COR-L47 (cell line): ENCODE measurements around the gene GMEB2.

ENCODE experiments used
- DNase-seq: peaks from one replicate; lab custom pipeline; 2025; lab: John Stamatoyannopoulos, UW

GMEB2 gene

DNA sequence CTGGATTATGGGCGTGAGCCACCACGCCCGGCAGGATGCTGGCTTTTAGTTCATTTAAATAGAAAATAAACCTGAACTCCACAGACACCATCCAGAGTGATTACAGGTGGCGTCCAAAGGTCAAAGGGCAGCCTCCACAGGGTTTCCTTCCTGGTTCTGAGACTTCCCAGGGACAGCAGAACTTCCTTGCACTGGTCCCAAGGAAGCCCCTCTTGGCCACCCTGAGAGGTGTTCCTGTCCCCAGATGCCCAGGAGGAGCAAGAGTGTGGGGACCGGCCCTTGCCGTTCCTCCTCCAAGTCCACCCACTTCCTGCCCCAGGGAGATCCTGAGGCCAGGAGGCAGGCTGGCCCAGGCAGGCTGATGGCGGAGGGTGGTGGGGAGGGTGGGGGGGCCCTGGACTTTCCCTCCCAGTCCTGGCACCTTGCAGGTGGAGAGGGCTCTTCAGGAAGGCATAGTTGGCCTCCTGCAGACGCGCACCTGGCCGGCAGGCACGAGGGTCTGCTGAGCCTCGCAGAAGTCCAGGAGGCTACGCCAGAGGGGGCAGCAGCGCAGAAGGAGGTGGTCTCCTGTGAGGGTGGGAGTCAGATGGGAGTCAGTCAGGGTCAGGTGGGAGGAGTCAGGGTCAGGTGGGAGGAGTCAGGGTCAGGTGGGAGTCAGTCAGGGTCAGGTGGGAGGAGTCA lies 68.0 kb downstream of the GMEB2 start:
- no peak for DNase-seq

DNA sequence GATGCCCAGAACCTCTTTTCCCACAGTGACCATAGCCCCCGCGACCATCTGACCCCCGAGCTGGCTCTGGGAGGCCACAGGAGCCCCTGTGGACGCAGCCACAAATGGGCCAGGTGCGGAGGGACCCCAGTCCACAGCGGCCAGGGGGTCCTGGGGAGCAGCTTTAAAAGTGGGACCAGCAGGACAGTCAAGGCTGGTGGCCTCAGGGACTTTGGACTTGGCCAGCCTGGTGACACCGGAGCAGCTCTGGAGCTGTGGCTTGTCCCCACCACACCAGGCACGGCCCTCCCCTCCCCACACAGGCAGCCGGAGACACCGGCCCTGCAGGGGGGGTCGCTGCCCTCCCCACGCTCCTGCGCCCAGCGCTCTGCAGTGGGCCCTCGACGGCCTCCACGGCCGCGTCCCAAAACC lies 69.4 kb downstream of the GMEB2 start:
- DNase-seq = no peak

DNA sequence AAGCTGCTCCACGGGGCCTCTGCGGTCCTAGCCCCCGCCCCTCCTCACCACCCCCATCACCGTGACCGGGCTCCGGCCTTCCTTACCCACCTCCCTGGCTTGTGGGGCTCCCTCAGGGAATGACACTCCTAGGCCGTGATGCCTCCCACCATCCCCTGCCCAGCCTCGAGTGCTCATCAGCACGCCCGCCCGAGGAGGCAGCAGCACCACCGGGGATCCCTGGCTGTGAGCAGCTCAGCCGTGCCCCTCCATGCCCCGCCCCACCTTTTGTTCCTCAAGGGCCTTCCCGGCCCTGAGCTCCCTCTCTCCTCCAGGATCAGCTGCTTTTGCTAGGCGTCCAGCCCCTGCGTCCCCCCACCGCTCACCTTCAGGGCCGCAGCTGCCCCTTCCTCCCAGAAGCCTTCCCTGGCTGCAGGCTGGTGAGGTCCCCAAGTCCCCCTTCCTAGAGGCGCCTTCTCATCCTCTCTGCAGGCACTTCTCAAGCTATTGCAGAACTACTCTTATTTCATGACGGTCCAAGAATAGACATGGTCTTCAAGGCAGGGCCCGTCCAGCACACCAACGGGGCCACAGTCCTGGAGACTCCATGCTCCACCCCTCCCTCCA lies 69.9 kb downstream of the GMEB2 start:
- no peak for DNase-seq

DNA sequence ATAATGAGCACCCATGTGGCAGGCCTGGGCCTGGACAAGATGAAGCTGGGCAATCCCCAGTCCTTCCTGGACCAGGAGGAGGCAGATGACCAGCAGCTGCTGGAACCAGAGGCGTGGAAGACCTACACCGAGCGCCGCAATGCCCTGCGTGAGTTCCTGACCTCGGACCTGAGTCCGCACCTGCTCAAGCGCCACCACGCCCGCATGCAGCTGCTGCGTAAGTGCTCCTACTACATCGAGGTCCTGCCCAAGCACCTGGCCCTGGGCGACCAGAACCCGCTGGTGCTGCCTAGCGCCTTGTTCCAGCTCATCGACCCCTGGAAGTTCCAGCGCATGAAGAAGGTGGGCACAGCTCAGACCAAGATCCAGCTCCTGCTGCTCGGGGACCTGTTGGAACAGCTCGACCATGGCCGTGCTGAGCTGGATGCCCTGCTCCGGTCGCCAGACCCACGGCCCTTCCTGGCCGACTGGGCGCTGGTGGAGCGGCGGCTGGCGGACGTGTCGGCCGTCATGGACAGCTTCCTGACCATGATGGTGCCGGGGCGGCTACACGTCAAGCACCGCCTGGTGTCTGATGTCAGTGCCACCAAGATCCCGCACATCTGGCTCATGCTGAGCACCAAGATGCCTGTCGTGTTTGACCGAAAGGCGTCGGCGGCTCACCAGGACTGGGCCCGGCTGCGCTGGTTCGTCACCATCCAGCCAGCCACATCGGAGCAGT lies 71.1 kb downstream of the GMEB2 start:
- no peak for DNase-seq

DNA sequence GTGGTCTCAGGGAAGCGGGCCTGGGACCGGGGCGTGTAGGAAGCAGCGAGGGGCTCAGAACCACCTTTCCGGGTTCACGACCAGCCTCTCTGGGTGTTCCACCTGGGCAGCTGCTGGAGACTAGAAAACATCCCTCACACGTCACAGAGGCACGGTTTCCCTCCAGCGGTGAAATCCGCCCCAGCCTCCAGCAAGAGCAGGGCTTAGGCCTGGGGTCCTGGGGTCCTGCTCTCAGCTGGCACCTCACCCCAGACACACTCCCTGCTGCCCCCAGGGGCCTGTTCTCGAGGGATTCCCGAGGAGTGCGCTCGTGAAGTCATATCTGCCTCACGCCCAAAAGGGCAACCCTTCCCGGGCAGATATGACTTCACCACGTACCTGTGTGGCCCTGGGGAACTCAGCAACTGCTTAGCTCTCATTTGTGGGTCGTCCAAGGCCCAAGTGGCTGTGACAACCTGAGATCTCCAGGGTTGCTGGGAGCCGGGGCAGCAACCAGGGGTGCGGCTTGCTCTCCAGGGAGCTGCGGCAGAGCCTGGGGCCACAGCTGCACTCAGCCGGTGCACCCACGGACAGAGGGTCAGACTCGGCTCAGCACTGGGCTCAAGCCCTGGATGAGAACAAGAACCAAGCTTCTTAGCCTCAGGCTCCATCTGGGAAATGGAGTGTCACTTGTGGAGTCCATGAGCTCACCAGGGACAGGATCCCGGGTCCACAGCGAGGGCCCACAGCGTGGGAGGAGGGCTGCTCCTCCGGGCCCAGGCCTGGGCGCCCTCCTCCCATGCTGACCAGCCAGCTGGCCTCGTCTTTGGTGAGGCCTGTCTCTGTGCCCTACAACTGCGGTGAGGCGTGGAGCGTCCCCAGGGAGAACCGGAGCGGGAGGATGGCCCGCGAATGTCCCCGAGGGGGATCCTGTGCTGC lies 72.3 kb downstream of the GMEB2 start:
- DNase-seq = no peak

DNA sequence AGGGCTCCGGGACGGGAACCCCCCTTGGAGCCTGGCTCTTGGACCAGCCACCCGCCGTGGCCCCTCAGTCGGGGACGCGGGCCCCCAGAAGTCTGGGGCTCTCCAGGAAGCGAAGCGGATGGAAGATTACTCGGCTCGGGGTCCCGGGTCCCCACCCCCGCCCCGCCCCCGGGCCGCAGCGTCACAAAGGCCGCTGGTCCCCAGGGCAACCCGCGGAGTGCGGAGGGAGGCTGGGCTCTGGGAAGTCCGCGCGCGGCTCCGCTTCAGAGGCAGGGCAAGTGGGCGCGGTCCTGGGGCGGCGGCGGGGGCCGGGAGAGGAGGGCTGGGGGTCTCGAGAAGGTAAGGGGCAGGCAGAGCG lies 73.0 kb downstream of the GMEB2 start, which contains the start of gene FNDC11:
FNDC11 (plus strand) TSS at position 227 of the 358 bp plus-strand sequence. CDS start 1,505 bp downstream, outside the sequence.
- no peak for DNase-seq

DNA sequence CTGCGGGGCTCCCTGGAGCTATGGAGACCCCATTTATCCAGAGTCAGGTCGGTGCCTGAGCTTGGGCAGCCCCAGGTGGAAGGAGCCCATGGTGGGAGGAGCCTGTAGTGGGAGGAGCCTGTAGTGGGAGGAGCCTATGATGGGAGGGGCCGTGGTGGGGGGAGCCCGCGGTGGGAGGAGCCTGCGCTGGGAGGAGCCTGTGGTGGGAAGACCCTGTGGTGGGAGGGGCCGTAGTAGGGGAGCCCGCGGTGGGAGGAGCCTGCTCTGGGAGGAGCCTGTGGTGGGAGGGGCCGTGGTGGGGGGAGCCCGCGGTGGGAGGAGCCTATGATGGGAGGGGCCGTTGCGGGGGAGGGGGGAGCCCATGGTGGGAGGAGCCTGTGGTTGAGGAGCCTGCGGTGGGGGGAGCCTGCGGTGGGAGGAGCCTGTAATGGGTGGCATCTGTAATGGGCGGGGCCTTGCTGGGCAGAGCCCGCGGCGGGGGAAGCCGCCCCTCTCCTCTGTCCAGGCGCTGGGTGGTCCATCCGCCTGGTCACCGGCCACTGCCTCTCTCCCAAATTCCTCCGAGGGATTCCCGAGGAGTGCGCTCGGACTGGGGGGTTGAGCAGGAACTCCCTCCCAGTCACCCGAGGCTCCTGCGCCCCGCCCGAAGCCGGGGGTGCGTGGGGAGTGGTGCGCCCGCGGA lies 73.5 kb downstream of the GMEB2 start:
- no peak for DNase-seq

DNA sequence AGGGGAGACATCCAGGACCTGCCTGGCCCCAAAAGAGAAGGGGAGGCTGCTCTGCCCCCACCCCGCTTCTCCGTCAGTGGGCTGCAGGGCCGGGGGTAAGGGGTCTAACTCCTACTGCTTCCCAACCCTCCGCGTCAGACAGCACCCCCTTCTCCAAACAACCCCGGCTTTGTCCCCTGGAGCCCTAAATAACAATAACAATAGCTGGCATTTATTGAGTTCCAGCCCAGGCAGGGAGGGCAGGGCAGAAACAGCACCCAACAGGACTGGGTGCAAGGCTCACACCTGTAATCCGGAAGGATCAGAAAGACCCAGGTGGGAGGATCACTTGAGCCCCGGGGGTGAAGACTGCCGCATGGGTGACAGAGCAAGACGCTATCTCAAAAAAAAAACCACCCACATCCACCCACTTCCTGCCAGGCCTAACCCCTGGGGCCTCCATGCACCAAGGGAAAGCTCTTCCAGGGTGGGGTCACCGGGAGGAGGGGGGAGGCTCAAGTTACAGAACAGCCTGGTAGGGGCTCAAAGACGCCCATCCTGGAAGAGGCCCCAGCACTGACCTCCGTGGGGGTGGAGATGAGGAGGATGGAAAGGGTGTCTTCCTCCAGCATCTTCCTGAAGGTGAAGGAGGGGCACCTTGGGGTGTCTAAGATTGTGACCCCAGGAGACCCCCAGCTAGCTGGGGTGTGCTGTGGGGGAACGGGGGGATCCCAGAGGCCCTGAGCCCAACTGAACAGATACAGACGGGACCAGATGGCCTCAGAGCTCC lies 74.2 kb downstream of the GMEB2 start:
- no peak for DNase-seq

DNA sequence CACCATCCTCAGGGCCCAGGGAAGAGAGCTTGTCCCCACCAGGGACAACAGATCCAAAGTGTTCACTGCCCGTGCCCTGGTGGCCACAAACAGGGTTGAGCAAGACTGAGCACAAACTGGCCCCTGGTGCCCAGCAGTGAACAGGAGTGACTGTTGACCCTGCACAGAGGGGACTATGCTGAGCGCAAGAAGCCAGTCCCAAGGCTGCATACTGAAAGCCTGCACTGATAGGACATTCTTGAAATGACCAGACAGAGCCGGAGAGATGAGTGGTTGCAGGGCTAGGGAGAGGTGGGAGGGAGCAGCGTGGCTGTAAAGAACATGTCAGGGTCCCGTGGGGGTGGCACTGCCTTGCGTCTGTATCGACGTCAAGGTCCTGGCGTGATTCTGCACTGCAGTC lies 75.8 kb downstream of the GMEB2 start:
- DNase-seq = no peak

DNA sequence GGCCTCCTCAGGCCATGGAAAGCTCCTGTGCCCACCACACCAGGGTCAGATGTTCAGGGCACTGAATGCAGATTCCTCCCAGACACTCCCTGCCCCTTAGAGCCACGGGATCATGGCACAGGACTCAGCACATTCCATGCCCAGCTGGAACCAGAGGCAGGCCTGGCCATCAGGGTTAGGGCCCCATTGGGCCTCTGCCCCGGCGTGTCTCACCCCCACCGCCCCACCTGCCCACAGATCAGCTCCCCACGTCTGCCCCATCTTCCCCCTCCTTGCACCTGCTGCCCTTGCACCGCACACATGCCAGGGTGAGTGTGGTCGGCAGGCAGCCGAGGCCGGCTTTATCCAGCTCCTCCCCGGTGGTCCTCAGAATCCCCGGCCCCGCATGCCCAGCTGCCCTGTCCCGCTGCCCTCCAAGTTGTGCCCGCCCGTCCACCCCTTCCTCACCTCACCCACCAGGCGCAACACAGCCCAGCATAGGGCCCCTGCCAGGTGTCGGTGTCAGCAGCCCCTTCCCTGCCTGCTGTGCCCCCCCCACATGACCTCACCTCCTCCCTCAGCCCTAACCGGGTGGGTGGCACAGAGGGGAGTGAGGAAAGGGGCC lies 77.1 kb downstream of the GMEB2 start:
- DNase-seq = no peak

DNA sequence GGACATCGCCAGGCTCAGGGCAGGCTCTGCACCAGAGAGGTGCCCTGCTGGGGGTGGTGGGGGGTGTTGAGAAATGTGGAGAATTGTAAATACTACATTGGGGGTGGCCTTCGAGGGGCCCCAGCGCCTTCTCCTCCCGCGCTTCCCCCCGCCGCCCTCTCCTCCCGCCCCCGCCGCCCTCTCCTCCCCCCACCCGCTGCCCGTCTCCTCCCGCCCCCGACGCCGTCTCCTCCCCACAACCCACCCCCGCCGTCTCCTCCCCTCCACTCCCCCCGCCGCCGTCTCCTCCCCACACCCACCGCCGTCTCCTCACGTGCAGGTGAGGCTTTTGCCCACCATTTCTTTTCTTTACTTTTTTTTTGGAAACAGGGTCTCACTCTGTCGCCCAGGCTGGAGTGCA lies 77.9 kb downstream of the GMEB2 start:
- no peak for DNase-seq

DNA sequence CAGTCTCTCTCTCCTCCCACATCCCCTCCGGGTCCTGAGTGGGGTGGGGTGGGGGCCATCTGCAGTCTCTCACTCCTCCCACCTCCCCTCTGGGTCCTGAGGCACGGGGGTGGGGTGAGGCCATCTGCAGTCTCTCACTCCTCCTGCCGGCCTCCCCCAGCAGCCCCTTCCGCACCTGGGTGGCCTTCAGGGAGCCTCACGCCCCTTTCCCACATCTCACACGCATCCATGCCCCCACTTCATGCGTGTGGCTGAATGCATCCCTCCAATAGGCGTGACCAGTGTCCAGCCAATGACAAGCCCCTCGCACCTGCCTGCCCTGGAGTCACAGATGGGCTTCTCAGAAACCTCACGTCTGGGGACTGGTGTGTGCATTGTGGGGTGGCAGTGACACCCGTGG lies 78.4 kb downstream of the GMEB2 start:
- DNase-seq = no peak

DNA sequence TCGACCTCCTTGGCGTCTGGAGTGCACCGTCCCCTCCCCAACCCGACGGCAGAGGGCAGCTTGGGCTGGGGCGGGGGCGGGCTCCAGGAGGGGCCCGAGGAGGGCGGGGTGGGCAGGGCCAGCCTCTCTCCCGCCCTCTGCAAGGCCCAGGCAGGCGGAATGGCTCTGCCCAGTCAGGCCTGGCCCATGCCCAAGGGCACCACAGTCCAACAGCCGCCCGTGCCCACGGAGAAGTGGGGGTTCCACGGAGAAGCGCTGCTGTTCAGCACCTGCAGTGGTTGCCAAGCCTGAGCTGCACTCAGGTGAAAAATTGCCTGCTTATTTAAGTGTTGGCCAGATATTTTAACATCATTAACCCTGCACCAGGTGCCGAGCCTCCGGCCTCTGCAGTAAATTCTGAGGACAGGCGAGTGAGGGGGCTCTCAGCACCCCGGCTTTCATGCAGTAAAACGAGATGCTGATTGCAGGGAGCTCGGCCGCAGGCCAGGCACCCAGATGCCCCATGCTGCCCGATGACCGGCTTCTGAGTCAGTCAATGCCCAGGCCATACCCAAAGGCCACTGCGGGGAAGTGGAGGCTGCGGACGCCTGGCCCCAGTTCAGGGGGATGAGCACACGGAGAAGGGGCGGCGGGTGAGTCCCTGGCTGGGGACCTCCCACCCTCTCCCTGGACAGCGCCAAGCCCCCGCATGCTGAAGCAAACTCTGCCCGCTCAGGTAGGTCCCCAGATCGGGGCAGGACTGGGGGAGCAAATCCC lies 79.0 kb downstream of the GMEB2 start, which contains the start of gene SRMS:
SRMS (minus strand) TSS at position 25 of the 756 bp plus-strand sequence. CDS start 286 bp downstream, outside the sequence.
- no peak for DNase-seq

DNA sequence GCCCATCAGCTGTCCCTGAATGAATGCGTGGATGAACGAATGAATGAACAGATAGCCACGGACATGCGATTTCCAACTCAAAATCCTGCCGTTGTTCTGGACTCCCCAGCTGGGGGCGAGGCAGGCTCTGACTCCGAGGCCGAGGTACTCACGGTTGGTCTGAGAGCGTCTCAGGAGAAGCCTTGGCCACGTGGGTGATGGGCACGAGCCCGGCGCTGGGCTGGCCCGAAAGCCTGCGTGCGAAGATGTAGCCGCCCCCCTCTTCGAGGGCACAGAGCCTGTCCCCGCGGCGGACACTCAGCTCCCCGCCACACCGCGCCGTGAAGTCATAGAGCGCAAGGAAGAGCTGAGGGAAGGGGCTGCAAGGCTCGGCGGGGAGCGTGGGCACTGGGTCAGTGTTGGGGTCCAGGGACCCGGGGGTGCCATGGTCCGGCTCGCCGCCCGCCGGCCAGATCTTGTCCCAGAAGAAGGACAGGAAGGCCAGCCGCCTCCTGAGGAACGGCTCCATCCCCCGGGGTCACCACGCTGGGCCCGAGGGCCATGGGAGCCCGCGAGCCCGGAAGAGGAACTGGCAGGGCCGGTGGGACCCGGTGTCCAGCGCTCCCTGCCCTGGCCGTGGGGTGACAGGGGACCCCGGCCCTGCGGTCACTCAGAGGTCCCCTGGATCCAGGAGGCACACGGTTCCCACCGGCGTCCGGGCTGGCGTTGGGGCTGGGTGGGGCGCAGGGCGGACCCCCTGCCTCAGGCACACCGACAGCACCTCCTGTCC lies 79.8 kb downstream of the GMEB2 start:
- no peak for DNase-seq

DNA sequence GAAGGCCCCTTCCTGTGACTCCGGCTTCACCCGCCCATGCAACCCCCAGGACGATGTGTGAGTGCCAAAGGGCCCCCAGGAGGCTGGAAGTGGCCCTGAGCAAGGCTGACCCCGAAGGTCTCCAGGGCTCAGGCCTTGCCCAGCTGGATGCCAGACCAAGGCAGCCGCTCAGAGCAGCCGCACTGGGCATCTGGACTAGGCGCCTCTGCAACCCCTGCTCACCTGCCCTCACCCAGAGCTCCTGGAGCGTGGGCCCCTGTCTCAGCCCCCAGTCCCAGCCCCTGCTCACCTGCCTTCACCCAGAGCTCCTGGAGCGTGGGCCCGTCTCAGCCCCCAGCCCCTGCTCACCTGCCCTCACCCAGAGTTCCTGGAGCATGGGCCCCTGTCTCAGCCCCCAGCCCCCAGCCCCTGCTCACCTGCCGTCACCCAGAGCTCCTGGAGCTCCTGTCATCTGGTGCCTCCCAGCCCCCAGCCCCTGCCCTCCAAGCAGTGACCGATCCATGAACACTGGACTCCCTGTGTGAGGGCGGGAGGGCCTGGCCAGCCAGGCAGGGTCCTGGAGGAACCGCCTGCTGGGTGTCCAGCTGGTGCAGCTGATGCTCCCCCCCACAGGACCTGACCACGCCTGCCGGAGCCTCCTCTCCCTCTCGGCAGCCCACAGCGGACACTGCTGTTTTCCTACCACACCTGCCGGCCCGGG lies 80.5 kb downstream of the GMEB2 start:
- DNase-seq = no peak

DNA sequence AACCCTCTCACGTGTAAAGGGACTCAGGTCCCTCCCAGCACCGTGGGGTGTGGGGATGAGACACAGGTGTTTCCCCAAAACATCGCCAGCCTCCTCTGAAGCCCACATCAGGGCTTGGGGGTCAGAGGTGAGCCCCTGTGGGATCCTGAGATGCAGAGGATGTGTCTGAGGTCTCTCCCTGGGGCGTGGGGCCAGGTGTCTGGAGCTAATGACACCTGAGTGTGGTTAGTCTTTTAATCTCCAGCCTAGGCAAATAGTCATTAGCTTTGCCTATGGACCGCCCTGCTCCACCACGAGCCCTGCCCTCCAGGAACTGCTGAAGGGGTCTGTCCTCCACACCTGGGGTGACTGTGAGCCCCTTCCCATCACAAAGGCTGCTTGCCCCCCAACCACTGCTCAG lies 81.1 kb downstream of the GMEB2 start:
- no peak for DNase-seq

DNA sequence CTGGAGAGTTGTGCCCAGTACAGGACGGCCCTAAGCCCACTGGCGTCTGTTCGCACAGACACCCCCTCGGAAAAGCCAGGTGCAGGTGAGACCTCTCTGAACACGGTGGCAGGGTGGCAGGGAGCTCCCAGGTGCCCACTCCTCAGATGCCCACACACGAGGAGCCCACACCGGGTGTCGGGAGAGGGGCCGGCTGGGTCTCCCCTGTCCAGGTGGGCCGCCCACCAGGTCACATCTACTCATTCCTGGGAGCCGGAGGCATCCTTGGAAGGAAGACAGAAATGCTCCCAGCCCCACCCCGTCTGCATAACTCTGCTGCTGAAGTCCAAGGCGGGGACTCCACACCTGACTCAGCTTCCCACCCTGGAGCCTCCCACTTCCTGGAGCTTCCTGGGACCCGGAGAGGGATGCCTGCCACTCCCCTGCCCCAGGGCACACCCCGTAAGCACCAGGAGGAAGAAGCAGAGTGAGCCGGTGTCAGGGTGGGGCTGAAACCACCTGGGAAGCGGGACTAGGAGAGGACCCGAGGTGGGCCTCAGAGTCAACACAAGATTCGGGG lies 81.9 kb downstream of the GMEB2 start:
- DNase-seq = no peak
